Measurements from ENCODE around the gene ERBB3.

The ERBB3 gene

DNA sequence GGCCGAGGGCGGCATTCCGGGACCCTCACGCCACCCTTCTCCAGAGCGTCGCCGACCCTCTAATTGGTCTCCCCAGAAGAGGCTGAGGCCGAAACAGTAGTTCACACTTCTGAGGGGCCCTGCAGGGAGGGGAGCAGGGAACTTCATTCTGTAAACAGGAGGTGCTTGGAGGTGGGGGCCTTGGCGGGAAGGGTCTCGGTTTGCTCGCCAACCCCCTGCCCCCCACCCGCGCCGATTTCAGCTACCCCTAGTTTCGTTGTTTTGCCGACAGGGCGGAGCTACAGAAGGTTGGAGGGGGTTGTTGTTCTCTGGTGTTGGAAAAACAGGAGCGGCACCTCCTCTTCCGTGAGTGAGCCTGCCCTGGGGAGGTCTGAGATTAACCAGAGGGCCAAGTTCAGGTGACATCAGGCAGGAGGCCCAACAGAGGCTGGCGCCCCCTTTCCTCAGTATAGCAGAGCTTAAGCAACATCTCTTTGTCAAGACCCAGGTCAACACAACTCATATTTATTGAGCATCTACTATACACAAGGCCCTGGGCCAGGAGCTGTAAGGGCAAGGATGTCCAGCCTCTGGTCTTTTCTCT, 682 bp downstream of the ERBB3 start:
- DNase-seq, result no peak

DNA sequence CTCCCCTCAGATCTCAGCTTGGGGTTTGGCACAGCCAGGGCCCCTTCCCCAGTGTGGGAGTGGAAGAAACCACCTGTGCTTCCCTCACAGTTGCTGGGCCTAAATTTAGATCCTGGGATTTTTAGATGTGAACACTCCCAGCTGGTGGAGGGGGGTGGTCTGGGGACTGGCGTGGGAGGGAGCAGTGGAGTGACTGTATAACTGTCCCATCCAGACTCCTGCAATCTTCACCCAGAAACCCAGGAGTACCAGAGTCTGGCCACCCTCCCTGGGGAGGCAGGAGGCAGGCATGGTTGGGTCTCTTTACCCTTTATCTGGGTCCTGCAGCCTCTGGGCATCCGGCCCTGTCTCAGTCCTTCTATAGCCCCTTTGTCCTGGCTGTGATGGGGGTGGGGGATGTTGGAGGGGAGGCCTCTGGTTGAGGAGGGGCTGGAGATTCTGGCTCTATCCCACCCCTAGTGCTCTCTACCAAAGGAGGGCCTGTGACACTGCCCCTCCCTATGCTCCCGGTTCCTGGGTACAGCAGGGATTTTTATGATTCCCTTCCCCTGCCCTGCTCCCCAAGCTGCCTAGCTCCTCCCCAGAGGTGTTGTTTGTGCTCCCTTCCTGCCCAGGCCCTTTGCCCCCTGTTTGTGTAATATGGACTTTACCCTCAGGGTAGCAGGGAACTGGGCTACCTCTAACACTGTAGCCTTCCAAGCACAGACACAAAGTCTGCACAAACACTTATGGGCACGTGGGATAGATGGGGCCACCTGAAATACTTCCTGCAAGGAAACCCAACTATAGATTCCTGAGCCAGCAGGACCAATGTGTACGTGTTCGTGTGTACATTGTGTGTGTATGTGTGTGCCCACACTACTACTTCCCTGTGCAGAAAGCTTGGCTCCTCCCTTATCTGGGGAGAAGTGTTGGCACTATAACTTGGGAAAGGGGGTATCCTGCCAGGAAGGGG, 1.7 kb downstream of the ERBB3 start:
- DNase-seq, result no peak

DNA sequence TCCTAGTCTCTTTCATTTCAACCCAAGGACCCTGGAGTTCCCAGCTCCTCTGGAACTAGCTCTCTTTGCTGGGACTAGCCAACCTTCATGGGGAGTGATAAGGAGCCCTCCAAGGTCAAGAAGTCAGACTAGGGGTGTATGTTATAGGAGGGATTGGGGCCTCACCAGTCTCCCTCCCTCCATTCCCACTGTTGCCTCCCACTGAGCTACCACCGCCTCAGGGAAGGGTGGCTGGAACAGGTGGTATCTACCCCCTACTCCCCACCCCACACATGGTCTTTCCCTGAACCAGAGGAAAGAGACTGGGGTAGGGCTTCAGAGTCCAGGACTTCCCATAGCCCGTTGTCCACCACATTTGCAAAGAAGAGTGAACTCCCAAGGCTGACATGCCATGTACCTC, 2.4 kb downstream of the ERBB3 start:
- DNase-seq, result no peak

DNA sequence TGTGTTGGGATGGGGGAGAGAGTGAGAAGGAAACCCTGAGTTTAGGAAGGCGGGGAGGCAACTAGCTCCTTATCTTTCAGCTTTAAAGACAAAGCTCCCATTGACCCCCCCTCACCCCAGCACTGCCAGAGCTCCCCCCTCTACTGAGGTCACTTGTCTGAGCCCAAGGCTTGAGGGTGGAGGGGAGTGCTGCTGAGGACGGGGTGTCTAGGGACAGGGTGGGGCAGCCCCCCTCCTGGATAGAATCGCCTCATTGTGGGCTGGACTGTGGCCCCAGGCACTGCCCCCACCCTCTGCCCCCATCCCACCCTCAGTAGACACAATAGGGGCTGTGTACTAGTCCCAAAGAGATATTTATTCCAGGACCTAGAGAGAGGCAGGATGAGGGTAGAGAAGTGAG, 3.0 kb downstream of the ERBB3 start:
- no peak for DNase-seq

DNA sequence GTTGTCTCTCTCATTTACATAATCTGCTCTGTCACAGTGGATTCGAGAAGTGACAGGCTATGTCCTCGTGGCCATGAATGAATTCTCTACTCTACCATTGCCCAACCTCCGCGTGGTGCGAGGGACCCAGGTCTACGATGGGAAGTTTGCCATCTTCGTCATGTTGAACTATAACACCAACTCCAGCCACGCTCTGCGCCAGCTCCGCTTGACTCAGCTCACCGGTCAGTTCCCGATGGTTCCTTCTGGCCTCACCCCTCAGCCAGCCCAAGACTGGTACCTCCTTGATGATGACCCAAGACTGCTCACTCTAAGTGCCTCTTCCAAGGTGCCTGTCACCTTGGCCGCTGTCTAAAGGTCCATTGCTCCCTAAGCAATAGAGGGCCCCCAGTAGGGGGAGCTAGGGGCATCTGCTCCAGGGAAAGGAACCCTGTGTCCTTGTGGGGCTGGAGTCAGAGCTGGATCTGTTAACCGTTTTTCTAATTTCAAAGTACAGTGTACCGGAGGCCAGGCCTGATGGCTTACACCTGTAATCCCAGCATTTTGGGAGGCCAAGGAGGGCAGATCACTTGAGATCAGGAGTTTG, 5.1 kb downstream of the ERBB3 start:
- DNase-seq, result no peak

GRCh38 chr12:56086096-56086495, 6.1 kb downstream of the ERBB3 start:
- DNase-seq, result no peak

GRCh38 chr12:56086608-56087007, 6.6 kb downstream of the ERBB3 start:
- no peak for DNase-seq

- DNase-seq, result no peak
Measured at GRCh38 chr12:56087220-56087619, 7.3 kb downstream of the ERBB3 start.

GRCh38 chr12:56097738-56098137, 17.8 kb downstream of the ERBB3 start:
- no peak for DNase-seq

DNA sequence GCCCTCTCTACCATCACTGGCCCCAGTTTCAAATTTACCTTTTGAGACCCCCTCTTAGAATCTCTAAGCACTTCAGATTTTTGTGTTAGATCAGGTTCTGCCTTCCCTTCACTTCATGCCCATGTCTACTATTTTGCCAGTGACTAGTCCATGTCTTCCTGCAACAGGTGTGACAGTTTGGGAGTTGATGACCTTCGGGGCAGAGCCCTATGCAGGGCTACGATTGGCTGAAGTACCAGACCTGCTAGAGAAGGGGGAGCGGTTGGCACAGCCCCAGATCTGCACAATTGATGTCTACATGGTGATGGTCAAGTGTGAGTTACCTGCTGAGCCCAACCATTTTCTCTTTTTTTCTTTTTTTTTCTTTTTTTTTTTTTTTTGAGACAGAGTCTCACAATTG, 18.6 kb downstream of the ERBB3 start:
- no peak for DNase-seq

DNA sequence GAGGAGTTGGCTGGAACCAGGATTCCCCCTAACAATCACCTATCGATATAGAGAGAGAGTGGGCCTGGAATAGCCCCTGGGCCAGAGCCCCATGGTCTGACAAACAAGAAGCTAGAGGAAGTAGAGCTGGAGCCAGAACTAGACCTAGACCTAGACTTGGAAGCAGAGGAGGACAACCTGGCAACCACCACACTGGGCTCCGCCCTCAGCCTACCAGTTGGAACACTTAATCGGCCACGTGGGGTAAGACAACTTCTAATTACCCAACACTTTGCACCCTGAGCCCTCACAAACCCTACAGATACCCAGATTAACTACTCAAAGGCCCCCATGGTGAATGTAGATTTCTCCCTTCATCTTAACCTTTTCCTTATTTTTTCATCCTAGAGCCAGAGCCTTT, 19.8 kb downstream of the ERBB3 start:
- DNase-seq, result no peak

GRCh38 chr12:56101045-56101444, 21.1 kb downstream of the ERBB3 start:
- no peak for DNase-seq

GRCh38 chr12:56102683-56103065, 22.7 kb downstream of the ERBB3 start:
- DNase-seq, result no peak

GRCh38 chr12:56103066-56103711, 23.2 kb downstream of the ERBB3 start:
- no peak for DNase-seq

GRCh38 chr12:56103823-56104108, 23.8 kb downstream of the ERBB3 start:
- no peak for DNase-seq

- DNase-seq, result peak; percentile 98
Measured at GRCh38 chr12:56104109-56104814, 24.3 kb downstream of the ERBB3 start, which contains the start of gene PA2G4. PA2G4 (plus strand) TSS chr12:56104559; CDS start chr12:56104738, 179 bp downstream.

GRCh38 chr12:56104815-56105608, 25.0 kb downstream of the ERBB3 start:
- DNase-seq, result no peak

DNA sequence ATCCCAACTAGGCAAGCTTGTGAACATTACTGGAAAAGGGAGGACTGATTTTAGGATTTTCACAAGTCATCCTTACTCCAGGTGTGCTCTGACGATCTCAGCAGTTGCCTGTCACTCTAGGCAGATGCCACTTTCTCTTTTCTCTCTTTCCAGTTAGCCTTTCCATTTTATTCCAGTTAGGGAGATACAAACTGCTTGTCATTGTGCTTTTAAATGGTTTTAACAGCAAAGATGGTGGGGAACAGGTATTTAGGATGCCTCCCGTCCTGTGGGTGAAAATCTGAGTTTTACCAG, 25.6 kb downstream of the ERBB3 start:
- DNase-seq, result no peak

GRCh38 chr12:56107242-56107641, 27.3 kb downstream of the ERBB3 start:
- DNase-seq, result no peak

GRCh38 chr12:56110571-56110970, 30.6 kb downstream of the ERBB3 start:
- no peak for DNase-seq

DNA sequence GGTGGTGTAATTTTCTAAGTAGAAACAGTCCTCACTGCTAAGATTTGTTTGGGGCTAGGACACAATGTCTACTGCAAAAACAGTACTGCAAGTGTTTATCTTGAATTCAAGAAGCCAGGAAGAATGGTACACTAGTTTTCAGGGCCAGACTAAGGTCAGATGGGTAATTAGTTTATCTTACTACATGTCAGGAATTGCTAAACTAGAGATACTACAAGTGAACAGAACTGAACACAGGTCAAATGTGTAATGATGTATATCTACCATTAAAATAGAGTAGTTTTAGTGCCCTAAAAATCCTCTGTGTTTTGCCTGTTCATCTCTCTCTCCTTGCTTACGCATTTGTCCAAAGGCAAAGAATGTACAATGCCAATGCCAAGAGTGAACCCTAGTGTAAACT, 34.1 kb downstream of the ERBB3 start:
- no peak for DNase-seq

DNA sequence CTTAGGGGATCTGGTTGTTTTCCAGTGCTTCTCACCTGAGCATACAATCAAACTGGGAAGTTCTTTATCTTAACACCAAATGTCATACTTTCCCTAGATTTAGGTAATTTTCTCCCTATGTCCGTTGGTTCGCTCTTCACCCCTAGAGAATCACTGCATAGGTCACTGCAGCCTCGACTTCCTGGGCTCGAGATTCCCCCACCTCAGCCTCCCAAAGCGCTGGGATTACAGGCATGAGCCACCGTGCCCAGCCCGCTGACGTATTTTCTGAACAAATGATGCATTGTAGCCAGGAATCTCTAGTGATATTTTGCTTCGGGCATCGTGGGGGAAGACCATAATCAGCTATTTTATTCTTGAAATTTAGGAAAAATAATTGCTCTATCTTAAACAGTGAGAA, 35.4 kb downstream of the ERBB3 start:
- no peak for DNase-seq

All from activated CD8-positive, alpha-beta memory T cell treated with anti-CD3 and anti-CD28 coated beads for 24 hours (primary cell).